T-cell (primary cell): ENCODE measurements around the gene ORMDL3. TPM values are rescaled to one million over a fixed set of nuclear protein-coding genes. Genes with fewer than 3 reads are reported as not detected.

Source experiments
- ATAC-seq, 4 experiments: fragments of 200-7000 bp in 3 of 4; fragments of 150-1000 bp in 1 of 4; cut with Tn5 transposase; replicated peaks in 1 of 4; 1 replicate in 3 of 4; 2 replicates in 1 of 4; pipeline ENCODE4 v1.10.0; 2021; ENCODE audit warnings: moderate library complexity in 3 of 4, mild to moderate bottlenecking in 2 of 4, moderate number of reproducible peaks in 1 of 4
- CTCF ChIA-PET, 2 donors: fragments of 300-600 bp; sonication (Branson Sonifier 250); formaldehyde crosslinking; loops; one replicate each; lab custom pipeline; 2022; ENCODE audit warnings: antibody characterized with exemption in 2 of 2; lab: Charles Lee
- POLR2A ChIA-PET, 2 donors: fragments of 300-600 bp; sonication (Branson Sonifier 250); formaldehyde crosslinking; loops; one replicate each; lab custom pipeline; 2022; ENCODE audit warnings: antibody characterized with exemption in 2 of 2; lab: Charles Lee
- DNase-seq, 35 experiments: peaks; one replicate each; pipeline versions ENCODE4 v3.0.0 to v3.0.0-alpha.2; 2013 to 2023
- H3K27ac ChIP-seq: one replicate; pipeline ENCODE4 v1.5.1; 2013; ENCODE audit warnings: low read length
- H3K27me3 ChIP-seq, 2 experiments: replicated peaks in 1 of 2; 1 replicate in 1 of 2; 2 replicates in 1 of 2; pipeline versions ENCODE4 v1.6.1 to v1.7.0; 2013; ENCODE audit warnings: low read length in 1 of 2, mixed read lengths in 1 of 2; ENCODE audit not compliant: control insufficient read depth in 2 of 2, insufficient read depth in 2 of 2; ENCODE audit errors: extremely low read depth in 1 of 2
- H3K36me3 ChIP-seq, 2 donors: 1 replicate in 1 of 2; 2 replicates in 1 of 2; pipeline versions ENCODE4 v1.6.1 to v1.7.0; 2013; ENCODE audit warnings: low read length in 1 of 2; ENCODE audit not compliant: control insufficient read depth in 2 of 2, insufficient read depth in 1 of 2; ENCODE audit errors: extremely low read depth in 1 of 2
- H3K4me1 ChIP-seq, 2 experiments: 1 replicate in 1 of 2; 2 replicates in 1 of 2; pipeline versions ENCODE4 v1.6.1 to v1.7.0; 2013; ENCODE audit warnings: low read length in 2 of 2, mixed read lengths in 1 of 2; ENCODE audit not compliant: insufficient read depth in 2 of 2, control insufficient read depth in 1 of 2; ENCODE audit errors: extremely low read depth in 1 of 2
- H3K4me3 ChIP-seq, 2 donors: 1 replicate in 1 of 2; 2 replicates in 1 of 2; pipeline versions ENCODE4 v1.5.1 to v1.7.0; 2013; ENCODE audit warnings: mild to moderate bottlenecking in 2 of 2, low read length in 1 of 2, moderate library complexity in 1 of 2; ENCODE audit not compliant: control insufficient read depth in 1 of 2; ENCODE audit errors: extremely low read depth in 1 of 2
- H3K9me3 ChIP-seq: 2 replicates; pipeline ENCODE4 v1.7.0; 2013
- H3K27ac Mint-ChIP-seq, 2 donors: one replicate each; pipeline ENCODE4 v1.8.0; 2020 to 2021; ENCODE audit warnings: mild to moderate bottlenecking in 2 of 2, mixed read lengths in 2 of 2
- H3K27me3 Mint-ChIP-seq, 2 donors: one replicate each; pipeline ENCODE4 v1.8.0; 2021 to 2022; ENCODE audit warnings: mixed read lengths in 2 of 2
- H3K36me3 Mint-ChIP-seq: one replicate; pipeline ENCODE4 v1.8.0; 2021; ENCODE audit warnings: mixed read lengths
- H3K4me1 Mint-ChIP-seq, 3 donors: one replicate each; pipeline ENCODE4 v1.8.0; 2020 to 2022; ENCODE audit warnings: mixed read lengths in 3 of 3, mild to moderate bottlenecking in 1 of 3
- H3K4me3 Mint-ChIP-seq, 3 donors: one replicate each; pipeline ENCODE4 v1.8.0; 2020 to 2022; ENCODE audit warnings: mild to moderate bottlenecking in 3 of 3, mixed read lengths in 3 of 3, moderate library complexity in 3 of 3
- H3K9me3 Mint-ChIP-seq, 3 donors: one replicate each; pipeline ENCODE4 v1.8.0; 2020 to 2022; ENCODE audit warnings: mixed read lengths in 3 of 3
- WGBS: methylation state at CpG from one replicate; pipeline ENCODE4 v1.1.5; 2013; ENCODE audit warnings: missing lambda C conversion rate; ENCODE audit not compliant: insufficient coverage; 5-methylcytosine and 5-hydroxymethylcytosine counted together
- total RNA-seq, 35 experiments: library from RNA in 6 of 35; stranded (reverse) in 6 of 35; fragments of 120-200 nt in 1 of 35; gene quantifications; one replicate each; pipeline versions ENCODE4 v1.2.1 to v1.2.4 and lab custom pipeline; 2013 to 2026

Gene ORMDL3
- total RNA-seq, 5 donors from 2014 or later (not counting 1 experiment from before 2014, with no cell fraction given): 88.3 to 164 (median 124) TPM

GRCh38 chr17:39920218-39921210, 6.9 kb downstream of the ORMDL3 start:
- Histone ChIP-seq H3K27ac (peak overlapping the region; percentile 55), H3K4me1 (peaks cover 40 to 71% of the 10 kb centered on the region in 2 experiments), H3K27me3 (no peaks in the 10 kb centered on the region), H3K36me3 (peaks cover 20 to 50% of the 10 kb centered on the region in 2 donors), H3K4me3 (no peak overlapping the region), H3K9me3 (no peaks in the 10 kb centered on the region)
- Mint-ChIP-seq H3K4me1 (peaks cover 71 to 83% (median 79%) of the 10 kb centered on the region in 3 donors), H3K27ac (peak overlapping the region; percentile 87 to 89), H3K36me3 (peaks cover 46% of the 10 kb centered on the region), H3K4me3 (peak overlapping the region in 1 of 3 donors; percentile 90), H3K9me3 (no peaks in the 10 kb centered on the region), H3K27me3 (no peaks in the 10 kb centered on the region)
- ChIA-PET CTCF (no interaction called here), POLR2A (no interaction called here)
- DNase-seq (peak in 29 of 35 experiments; percentile 14 to 60 (median 34)), ATAC-seq (peak; percentile 41 to 88 (median 46))
- WGBS: 46% methylated on average over 8 of the region's 19 CpGs

- ChIA-PET POLR2A (interaction anchor here (0.6 kb wide), 2 partner anchors 24 to 34 kb away, joined by 3 to 5 read pairs; no protein-coding TSS in a partner anchor), CTCF (no interaction called here)
- H3K27me3 Mint-ChIP-seq: no peaks in the 10 kb centered on the region
- no peak for DNase-seq
- H3K9me3 Mint-ChIP-seq: no peaks in the 10 kb centered on the region
- peaks cover 58 to 70% (median 65%) of the 10 kb centered on the region in 3 donors for H3K4me1 Mint-ChIP-seq
- H3K4me1 ChIP-seq: peaks cover 29 to 57% of the 10 kb centered on the region in 2 experiments
- no peaks in the 10 kb centered on the region for H3K9me3 ChIP-seq
- H3K4me3 ChIP-seq: no peak overlapping the region
- WGBS: 97% methylated on average over 9 of the region's 9 CpGs
- no peak for ATAC-seq
- peak overlapping the region in 1 of 2 donors; percentile 19 for H3K27ac Mint-ChIP-seq
- peaks cover 20 to 49% of the 10 kb centered on the region in 2 donors for H3K36me3 ChIP-seq
- no peaks in the 10 kb centered on the region for H3K27me3 ChIP-seq
- no peak overlapping the region for H3K27ac ChIP-seq
- peaks cover 47% of the 10 kb centered on the region for H3K36me3 Mint-ChIP-seq
- H3K4me3 Mint-ChIP-seq: peak overlapping the region in 1 of 3 donors; percentile 74
These were observed 8.2 kb downstream of the ORMDL3 start for GRCh38 chr17:39919087-39919683.

GRCh38 chr17:39916918-39917317, 10.5 kb downstream of the ORMDL3 start:
- DNase-seq: no peak
- Mint-ChIP-seq H3K9me3 (no peaks in the 10 kb centered on the region), H3K36me3 (peaks cover 45% of the 10 kb centered on the region), H3K27ac (no peak overlapping the region), H3K4me1 (peaks cover 37 to 49% (median 45%) of the 10 kb centered on the region in 3 donors), H3K27me3 (no peaks in the 10 kb centered on the region), H3K4me3 (no peak overlapping the region)
- ChIA-PET CTCF (no interaction called here), POLR2A (no interaction called here)
- Histone ChIP-seq H3K27ac (no peak overlapping the region), H3K4me1 (peaks cover 17 to 35% of the 10 kb centered on the region in 2 experiments), H3K9me3 (no peaks in the 10 kb centered on the region), H3K36me3 (peaks cover 18 to 34% of the 10 kb centered on the region in 2 donors), H3K4me3 (no peak overlapping the region), H3K27me3 (no peaks in the 10 kb centered on the region)
- no peak for ATAC-seq
- WGBS: 100% methylated on average over 1 of the region's 7 CpGs

GRCh38 chr17:39915559-39915958, 11.8 kb downstream of the ORMDL3 start:
- H3K27ac ChIP-seq: no peak overlapping the region

DNA sequence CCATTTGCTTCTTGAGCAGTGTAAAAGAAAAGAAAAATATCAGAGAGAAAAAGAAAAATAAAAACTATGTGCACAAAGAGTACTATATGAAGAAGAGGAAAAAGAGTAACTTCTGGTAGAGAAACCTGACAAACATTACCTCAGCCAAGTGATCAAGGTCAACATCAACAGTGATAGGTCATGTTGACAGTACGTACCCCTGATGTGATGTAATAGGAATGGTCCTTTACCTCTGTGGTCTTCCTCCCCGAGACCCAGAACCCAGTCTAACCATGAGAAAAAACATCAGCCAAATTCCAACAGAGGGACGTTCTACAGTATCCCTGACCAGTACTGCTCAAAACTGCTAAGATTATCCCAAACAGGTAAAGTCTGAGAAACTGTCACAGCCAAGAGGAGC, 13.4 kb downstream of the ORMDL3 start:
- no peak for ATAC-seq
- Mint-ChIP-seq H3K4me1 (peaks cover 18 to 24% (median 22%) of the 10 kb centered on the region in 3 donors), H3K27ac (no peak overlapping the region), H3K36me3 (peaks cover 49% of the 10 kb centered on the region), H3K27me3 (no peaks in the 10 kb centered on the region), H3K4me3 (no peak overlapping the region), H3K9me3 (no peaks in the 10 kb centered on the region)
- Histone ChIP-seq H3K4me1 (peaks cover 0 to 13% of the 10 kb centered on the region in 2 experiments), H3K9me3 (no peaks in the 10 kb centered on the region), H3K27me3 (no peaks in the 10 kb centered on the region), H3K4me3 (no peak overlapping the region), H3K36me3 (peaks cover 31% of the 10 kb centered on the region in 2 donors), H3K27ac (no peak overlapping the region)
- ChIA-PET CTCF (no interaction called here), POLR2A (no interaction called here)
- no peak for DNase-seq
- no CpG with 5 or more reads among the region's 3 CpGs for whole genome bisulfite sequencing

More at GRCh38 chr17:39915559-39915958, 11.8 kb downstream of the ORMDL3 start:
- Mint-ChIP-seq H3K9me3 (no peaks in the 10 kb centered on the region), H3K4me3 (no peak overlapping the region), H3K36me3 (peaks cover 50% of the 10 kb centered on the region), H3K4me1 (peaks cover 24 to 36% (median 31%) of the 10 kb centered on the region in 3 donors), H3K27me3 (no peaks in the 10 kb centered on the region), H3K27ac (no peak overlapping the region)
- DNase-seq: no peak
- Histone ChIP-seq H3K36me3 (peaks cover 26 to 27% of the 10 kb centered on the region in 2 donors), H3K27me3 (no peaks in the 10 kb centered on the region), H3K9me3 (no peaks in the 10 kb centered on the region), H3K4me1 (peaks cover 5 to 21% of the 10 kb centered on the region in 2 experiments), H3K4me3 (no peak overlapping the region)
- CTCF ChIA-PET: interaction anchor here (0.6 kb wide), 2 partner anchors 38 to 114 kb away, joined by 3 to 4 read pairs; no protein-coding TSS in a partner anchor
- WGBS: 60% methylated on average over 1 of the region's 4 CpGs
- no peak for ATAC-seq
- POLR2A ChIA-PET: interaction anchor here (0.6 to 1.2 kb wide), 6 partner anchors 20 to 524 kb away, joined by 3 to 9 read pairs (median 6); no protein-coding TSS in a partner anchor
